A673 (cell line): ENCODE results near the gene CCM2.

Experiments used
- EZH2 ChIP-seq: fragments of 200-600 bp; sonication (generic); IDR thresholded peaks from 2 replicates; pipeline ENCODE4 v1.6.1; 2017; ENCODE audit warnings: borderline replicate concordance, low read depth, mild to moderate bottlenecking, mixed read lengths, antibody characterized with exemption, low read length; ENCODE audit not compliant: poor library complexity, severe bottlenecking
- TF ChIP-seq, protein P1 (sequence below): fragments of 300-800, 200-600 bp; sonication (generic); conservative IDR thresholded peaks from 2 replicates; pipeline ENCODE4 v1.5.1; 2017; ENCODE audit warnings: low read depth, mild to moderate bottlenecking, antibody characterized with exemption, low read length, moderate library complexity, mixed read lengths

DNA sequence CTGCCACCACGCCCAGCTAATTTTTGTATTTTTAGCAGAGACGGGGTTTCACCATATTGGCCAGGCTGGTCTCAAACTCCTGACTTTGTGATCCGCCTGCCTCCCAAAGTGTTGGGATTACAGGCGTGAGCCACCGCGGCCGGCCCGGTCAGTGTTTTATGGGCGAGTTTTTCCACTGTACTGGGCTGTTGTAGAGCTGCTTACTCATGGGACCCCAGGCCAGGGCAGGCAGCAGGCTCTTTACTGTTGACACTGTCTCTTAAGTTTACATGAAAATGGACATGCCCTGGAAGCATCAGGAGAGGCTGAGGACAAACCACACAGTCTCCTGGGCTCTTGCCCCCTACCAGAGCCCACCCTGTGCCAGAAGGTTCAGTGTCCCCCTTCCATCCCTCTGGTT is 77.6 kb downstream of the CCM2 start:
- TF ChIP-seq, protein P1, sequence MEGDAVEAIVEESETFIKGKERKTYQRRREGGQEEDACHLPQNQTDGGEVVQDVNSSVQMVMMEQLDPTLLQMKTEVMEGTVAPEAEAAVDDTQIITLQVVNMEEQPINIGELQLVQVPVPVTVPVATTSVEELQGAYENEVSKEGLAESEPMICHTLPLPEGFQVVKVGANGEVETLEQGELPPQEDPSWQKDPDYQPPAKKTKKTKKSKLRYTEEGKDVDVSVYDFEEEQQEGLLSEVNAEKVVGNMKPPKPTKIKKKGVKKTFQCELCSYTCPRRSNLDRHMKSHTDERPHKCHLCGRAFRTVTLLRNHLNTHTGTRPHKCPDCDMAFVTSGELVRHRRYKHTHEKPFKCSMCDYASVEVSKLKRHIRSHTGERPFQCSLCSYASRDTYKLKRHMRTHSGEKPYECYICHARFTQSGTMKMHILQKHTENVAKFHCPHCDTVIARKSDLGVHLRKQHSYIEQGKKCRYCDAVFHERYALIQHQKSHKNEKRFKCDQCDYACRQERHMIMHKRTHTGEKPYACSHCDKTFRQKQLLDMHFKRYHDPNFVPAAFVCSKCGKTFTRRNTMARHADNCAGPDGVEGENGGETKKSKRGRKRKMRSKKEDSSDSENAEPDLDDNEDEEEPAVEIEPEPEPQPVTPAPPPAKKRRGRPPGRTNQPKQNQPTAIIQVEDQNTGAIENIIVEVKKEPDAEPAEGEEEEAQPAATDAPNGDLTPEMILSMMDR = no peak
- TF ChIP-seq EZH2 = no peak
